ENCODE results near the gene TEKTIP1. TPM values are rescaled to one million over a fixed set of nuclear protein-coding genes. Genes with fewer than 3 reads are reported as not detected.

Gene TEKTIP1
- total and polyA plus RNA-seq, 10 of the 15 experiments (the other 5 are each of a cell fraction or from before 2014, with no cell fraction given): 0.18 to 2.6 (median 0.60) TPM; not detected in 5

- TF ChIP-seq USF1 (IDR thresholded peaks at IDR 0.05; ENCODE audit: borderline replicate concordance, extremely low read length, insufficient read depth, low read depth, low read length): no peak
- TF ChIP-seq IKZF1 (conservative IDR thresholded peaks at IDR 0.05): 0 out of 2 replicates have a peak, but pooled peaks have one; percentile 16
- 77% methylated on average over 15 of the region's 15 CpGs for WGBS (ENCODE audit: insufficient coverage, insufficient replicate concordance, low lambda C conversion rate, missing lambda C conversion rate)
- Histone ChIP-seq H3K4me2 (ENCODE audit: control insufficient read depth, insufficient read depth) (peak overlapping the region; percentile 75), H3K79me2 (ENCODE audit: control insufficient read depth, insufficient read depth, low read length) (peaks cover 37% of the 10 kb centered on the region), H3K4me1 (ENCODE audit: control insufficient read depth, insufficient read depth, low read length) (peaks cover 28% of the 10 kb centered on the region), H3K9ac (ENCODE audit: control insufficient read depth, insufficient read depth, low read length) (peak overlapping the region; percentile 50), H3K4me3 (peak overlapping the region; percentile 94), H3K27me3 (replicated peaks in 1 of 2; ENCODE audit: control insufficient read depth in 2 of 2, insufficient read depth in 2 of 2, low read length in 1 of 2) (no peaks in the 10 kb centered on the region), H3K36me3 (ENCODE audit: control insufficient read depth in 2 of 2, insufficient read depth in 2 of 2, low read length in 1 of 2) (peaks cover 0 to 2% of the 10 kb centered on the region in 2 experiments; a peak in 2 of 4 replicates), H4K20me1 (ENCODE audit: control insufficient read depth, insufficient read depth) (no peaks in the 10 kb centered on the region), H3K9me3 (replicated peaks; ENCODE audit: control insufficient read depth, insufficient read depth, low read length) (no peaks in the 10 kb centered on the region), H2AFZ (ENCODE audit: control insufficient read depth, low read depth, low read length) (no peak overlapping the region), H3K27ac (ENCODE audit: control insufficient read depth, insufficient read depth) (no peak overlapping the region; the same call in 1 of the 2 replicates)
- ChIA-PET SMC1A (ENCODE audit: uncharacterized antibody, unreplicated experiment) (no interaction called here), RAD21 (ENCODE audit: unreplicated experiment) (interaction anchor here (0.9 kb wide), 1 partner anchor 53 kb away, joined by 3 read pairs; no protein-coding TSS in a partner anchor), POLR2A (interaction anchor here (0.6 to 1.2 kb wide), 3 partner anchors 17 to 551 kb away, joined by 3 to 6 read pairs (median 5); partner anchors contain the start of gene HMG20B), CTCF (interaction anchor here (0.9 to 3.4 kb wide), 3 partner anchors 10 to 144 kb away, joined by 3 to 20 read pairs (median 4); partner anchors contain the start of gene PIP5K1C)
- ATAC-seq (no peak), FAIRE-seq (no peak), DNase-seq (ENCODE audit: low read depth, low spot score) (no peak)
- no TSS peak for BruUV-seq (replicated peaks)
- intact Hi-C loops (cut with micrococcal nuclease; ENCODE audit: unreplicated experiment): loop anchor here (5.0 kb wide), 1 partner anchor 71 kb away; the partner anchor contains the start of gene CACTIN
- in situ Hi-C loops (cut with MboI): no loop called here
Observed at GRCh38 chr19:3555653-3556422, 16.9 kb downstream of the TEKTIP1 start.
